CD4-positive, alpha-beta T cell treated with Interleukin-17A for 4 hours (primary cell): ENCODE data around the gene ABLIM3.

Experiments used
- DNase-seq: peaks from one replicate; pipeline ENCODE4 v3.0.0-alpha.2; 2020; ENCODE audit warnings: mixed read lengths

The ABLIM3 gene

GRCh38 chr5:149141224-149141956 lies at the start of gene ABLIM3:
Gene ABLIM3, plus strand, starts transcription at chr5:149141493. Its CDS starts 603 bp downstream, at chr5:149142096.
- peak; percentile 78 for DNase-seq

- DNase-seq, result no peak
Observed at GRCh38 chr5:149093625-149094024, 47.7 kb upstream of the ABLIM3 start.

GRCh38 chr5:149094996-149095395 lies 46.3 kb upstream of the ABLIM3 start:
- no peak for DNase-seq

GRCh38 chr5:149099920-149100319 lies 41.4 kb upstream of the ABLIM3 start:
- no peak for DNase-seq

GRCh38 chr5:149100331-149100730 lies 41.0 kb upstream of the ABLIM3 start:
- no peak for DNase-seq

- no peak for DNase-seq
Observed at GRCh38 chr5:149108651-149109280, 32.5 kb upstream of the ABLIM3 start.

GRCh38 chr5:149110406-149110805 lies 30.9 kb upstream of the ABLIM3 start:
- no peak for DNase-seq

- DNase-seq, result no peak
Observed at GRCh38 chr5:149113669-149114068, 27.6 kb upstream of the ABLIM3 start.

GRCh38 chr5:149114403-149115312 lies 26.6 kb upstream of the ABLIM3 start:
- peak; percentile 46 for DNase-seq

GRCh38 chr5:149117970-149118369 lies 23.3 kb upstream of the ABLIM3 start:
- no peak for DNase-seq

GRCh38 chr5:149118463-149118862 lies 22.8 kb upstream of the ABLIM3 start:
- DNase-seq, result no peak

GRCh38 chr5:149121145-149121544 lies 20.1 kb upstream of the ABLIM3 start:
- DNase-seq, result no peak

GRCh38 chr5:149123211-149123610 lies 18.1 kb upstream of the ABLIM3 start:
- no peak for DNase-seq

GRCh38 chr5:149125386-149125891 lies 15.9 kb upstream of the ABLIM3 start:
- DNase-seq, result no peak

GRCh38 chr5:149126906-149127305 lies 14.4 kb upstream of the ABLIM3 start:
- no peak for DNase-seq

GRCh38 chr5:149127394-149127955 lies 13.8 kb upstream of the ABLIM3 start:
- DNase-seq, result no peak

GRCh38 chr5:149128023-149128875 lies 13.0 kb upstream of the ABLIM3 start:
- no peak for DNase-seq

- no peak for DNase-seq
Observed at GRCh38 chr5:149129181-149129580, 12.1 kb upstream of the ABLIM3 start.

GRCh38 chr5:149130121-149130914 lies 11.0 kb upstream of the ABLIM3 start:
- DNase-seq, result no peak

- DNase-seq, result no peak
Observed at GRCh38 chr5:149132474-149132873, 8.8 kb upstream of the ABLIM3 start.
